Hepatocyte (in vitro differentiated cells): ENCODE data around the gene TMCO4.

Source experiments
- CTCF ChIP-seq: fragments of 200-600 bp; sonication (generic); IDR thresholded peaks from 2 replicates; pipeline ENCODE4 v1.5.1; 2016; ENCODE audit warnings: antibody characterized with exemption, mild to moderate bottlenecking; ENCODE audit not compliant: poor library complexity
- EZH2 ChIP-seq: fragments of 200-600 bp; sonication (generic); IDR thresholded peaks from 2 replicates; pipeline ENCODE4 v1.6.1; 2016; ENCODE audit warnings: antibody characterized with exemption, mild to moderate bottlenecking, borderline replicate concordance
- EZH2phosphoT487 ChIP-seq: fragments of 200-600 bp; sonication (generic); IDR thresholded peaks from one replicate; pipeline ENCODE4 v1.6.1; 2018; ENCODE audit warnings: antibody characterized with exemption, mild to moderate bottlenecking, low read depth, moderate library complexity; ENCODE audit not compliant: unreplicated experiment, severe bottlenecking

GRCh38 chr1:19675797-19676196 is 123.9 kb downstream of the TMCO4 start:
- TF ChIP-seq CTCF (no peak), EZH2phosphoT487 (no peak), EZH2 (no peak)
